GM12874 (cell line): Measurements from ENCODE around the gene FGF8.

Source experiments
- TF ChIP-seq, protein P1 (sequence below): IDR thresholded peaks from 2 replicates; pipeline ENCODE4 v1.5.1; 2011; ENCODE audit warnings: low read depth, mild to moderate bottlenecking, control low read depth, low read length, moderate library complexity; ENCODE audit not compliant: insufficient read depth

The FGF8 gene

DNA sequence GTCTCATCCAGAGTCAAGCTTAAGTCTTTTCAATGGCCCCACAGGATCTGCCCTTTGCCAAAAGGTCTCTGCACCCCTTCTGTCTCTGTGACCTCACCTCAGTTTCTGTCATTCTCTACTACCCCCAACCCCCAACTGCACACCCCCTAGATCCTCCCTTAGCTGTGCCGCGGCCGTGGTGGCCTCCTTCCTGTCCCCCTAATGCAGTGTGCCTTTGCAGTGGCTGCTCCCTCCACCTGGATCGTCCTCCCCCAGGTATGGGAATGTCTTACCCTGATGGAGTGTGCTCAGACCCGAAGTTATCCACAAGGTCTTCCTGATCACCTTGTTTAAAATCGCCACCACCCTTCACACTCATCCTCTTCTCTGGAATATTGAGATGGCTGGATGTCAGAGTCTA lies 9.6 kb downstream of the FGF8 start:
- TF ChIP-seq, protein P1, sequence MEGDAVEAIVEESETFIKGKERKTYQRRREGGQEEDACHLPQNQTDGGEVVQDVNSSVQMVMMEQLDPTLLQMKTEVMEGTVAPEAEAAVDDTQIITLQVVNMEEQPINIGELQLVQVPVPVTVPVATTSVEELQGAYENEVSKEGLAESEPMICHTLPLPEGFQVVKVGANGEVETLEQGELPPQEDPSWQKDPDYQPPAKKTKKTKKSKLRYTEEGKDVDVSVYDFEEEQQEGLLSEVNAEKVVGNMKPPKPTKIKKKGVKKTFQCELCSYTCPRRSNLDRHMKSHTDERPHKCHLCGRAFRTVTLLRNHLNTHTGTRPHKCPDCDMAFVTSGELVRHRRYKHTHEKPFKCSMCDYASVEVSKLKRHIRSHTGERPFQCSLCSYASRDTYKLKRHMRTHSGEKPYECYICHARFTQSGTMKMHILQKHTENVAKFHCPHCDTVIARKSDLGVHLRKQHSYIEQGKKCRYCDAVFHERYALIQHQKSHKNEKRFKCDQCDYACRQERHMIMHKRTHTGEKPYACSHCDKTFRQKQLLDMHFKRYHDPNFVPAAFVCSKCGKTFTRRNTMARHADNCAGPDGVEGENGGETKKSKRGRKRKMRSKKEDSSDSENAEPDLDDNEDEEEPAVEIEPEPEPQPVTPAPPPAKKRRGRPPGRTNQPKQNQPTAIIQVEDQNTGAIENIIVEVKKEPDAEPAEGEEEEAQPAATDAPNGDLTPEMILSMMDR = no peak

DNA sequence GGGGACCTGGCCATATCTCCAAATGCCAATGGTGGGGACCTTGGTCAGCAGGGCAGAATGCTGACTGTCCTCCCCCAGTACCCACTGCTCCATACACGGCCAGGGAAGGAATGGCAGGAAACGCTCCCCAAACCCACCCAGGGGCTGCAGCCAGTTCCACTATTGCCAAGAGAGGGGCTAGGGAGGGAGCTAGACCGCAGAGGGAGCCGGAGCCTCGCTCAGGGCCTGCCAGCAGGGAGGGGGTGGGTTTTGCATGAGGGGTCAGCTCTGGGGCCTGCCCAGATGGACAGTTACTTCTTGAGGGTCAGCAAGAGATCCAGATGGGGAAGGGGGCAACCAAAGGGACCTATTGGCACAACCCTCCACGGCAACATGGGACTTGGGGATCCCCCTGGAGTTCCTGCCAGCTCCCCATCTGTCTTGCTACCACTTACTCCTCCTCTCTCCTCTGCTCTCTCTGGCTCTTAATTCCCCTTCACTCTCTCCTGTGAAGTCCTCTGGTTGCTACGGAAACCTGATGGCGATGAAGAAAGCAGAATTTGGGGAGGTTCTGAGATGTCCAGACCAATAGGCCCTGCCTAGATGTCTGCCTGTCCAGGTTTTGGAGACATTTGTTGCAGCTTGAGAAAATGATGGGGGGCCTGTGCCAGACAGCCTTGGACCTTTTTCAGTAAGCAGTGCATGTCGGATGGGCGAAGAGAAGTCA lies 12.6 kb downstream of the FGF8 start:
- TF ChIP-seq, protein P1 = no peak

DNA sequence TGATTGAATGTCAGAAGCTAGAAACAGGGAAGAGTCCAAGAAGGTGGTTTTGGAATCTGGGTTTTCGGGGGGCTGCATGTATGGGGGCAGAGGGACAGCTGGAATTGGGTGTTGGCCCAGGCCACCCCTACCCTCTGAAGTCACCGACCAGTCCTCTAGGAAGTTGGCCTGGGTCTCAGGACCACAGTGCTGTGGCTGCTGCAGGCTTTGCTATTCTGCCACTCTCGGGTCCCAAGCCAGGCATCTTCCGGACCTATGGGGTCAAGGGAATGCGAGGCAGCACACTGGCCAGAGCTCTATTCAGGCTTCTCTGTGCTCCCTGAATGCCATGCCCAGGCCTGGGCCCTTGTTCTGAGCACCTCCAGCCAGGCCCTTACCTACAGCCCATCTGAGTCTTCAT lies 13.2 kb downstream of the FGF8 start:
- TF ChIP-seq, protein P1 = no peak

DNA sequence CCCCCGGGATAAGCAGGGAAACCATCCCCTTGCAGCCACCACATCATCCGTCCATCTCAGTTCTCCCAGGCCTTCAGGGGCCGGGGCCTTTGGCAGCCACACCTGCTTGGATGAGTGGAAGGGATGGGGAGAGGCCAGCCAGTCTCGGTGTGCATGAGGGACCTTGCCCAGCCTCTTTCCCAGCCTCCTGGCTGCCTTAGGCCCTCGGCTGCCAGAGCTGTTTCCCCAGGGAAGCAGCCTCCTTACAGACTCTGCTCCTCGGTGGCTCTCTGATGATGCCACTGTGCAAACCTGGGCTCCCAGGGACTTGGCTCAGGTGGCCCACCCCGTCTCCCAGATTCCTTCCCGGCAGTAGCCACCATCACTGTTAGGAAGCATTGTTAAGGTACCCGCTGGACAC lies 14.7 kb downstream of the FGF8 start:
- TF ChIP-seq, protein P1 = no peak

DNA sequence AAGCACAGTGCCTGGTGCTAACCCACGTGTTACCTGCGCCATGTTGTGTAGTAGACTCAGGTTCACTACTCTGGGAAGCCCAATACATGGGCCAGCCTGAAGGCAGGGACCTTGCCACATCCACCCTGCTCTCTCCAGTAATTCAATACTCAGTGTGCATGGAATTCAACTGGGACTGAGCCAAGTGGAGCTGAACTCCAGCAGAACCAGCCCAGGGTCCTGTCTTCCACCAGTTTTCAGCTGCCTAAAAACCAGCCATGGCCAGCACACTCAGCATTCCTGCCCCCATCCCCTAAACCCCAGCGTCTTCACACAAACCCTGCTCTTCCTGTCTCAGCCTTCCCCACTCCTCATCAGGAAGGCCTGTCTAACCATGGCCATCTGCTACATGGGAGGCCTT lies 15.4 kb downstream of the FGF8 start:
- TF ChIP-seq, protein P1 = no peak

DNA sequence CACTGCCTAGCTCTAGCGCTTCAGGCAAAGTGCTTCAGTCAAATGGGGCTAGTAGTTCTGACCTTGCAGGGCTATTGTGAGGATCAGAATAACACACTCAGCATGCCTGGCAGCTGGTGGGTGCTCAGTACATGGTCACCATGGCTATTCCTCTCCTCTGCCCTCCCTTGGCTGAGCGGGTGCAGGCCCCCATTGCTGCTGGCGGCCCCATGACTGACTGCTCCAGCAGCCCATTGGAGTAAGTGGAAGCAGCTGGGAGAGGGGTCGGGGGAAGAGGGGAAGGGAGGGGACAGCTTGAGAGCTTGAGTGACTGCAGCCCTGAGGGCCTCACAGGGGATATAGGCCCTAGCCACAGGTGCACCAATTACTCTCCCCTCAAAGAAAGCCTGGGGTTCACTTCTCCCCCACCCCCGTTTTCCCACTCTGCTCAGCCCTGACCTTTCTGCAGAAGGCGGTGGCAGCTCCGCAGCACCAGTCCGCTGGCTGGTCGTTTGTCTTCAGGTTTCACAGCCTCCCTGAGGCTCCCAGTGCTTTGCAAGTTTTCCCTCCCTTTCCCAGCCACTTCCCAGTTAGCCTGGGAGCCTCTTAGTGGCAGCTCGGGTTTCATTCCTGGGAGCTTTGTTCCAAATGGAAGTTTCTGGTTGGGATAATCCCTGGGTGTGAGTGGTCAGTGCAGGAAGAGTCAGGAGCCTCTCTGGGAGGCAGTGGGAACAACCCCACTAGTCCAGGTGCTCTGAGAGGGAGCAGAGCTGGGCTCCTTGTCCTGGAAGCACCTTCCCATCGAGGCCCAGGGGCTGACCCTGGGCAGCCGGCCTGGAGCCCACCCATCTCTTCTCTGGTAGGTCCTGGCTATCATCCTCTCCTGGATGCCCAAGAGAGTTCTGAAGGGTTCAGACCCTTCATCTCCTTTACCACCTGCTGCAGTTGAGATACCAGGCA lies 16.3 kb downstream of the FGF8 start:
- TF ChIP-seq, protein P1 = no peak

DNA sequence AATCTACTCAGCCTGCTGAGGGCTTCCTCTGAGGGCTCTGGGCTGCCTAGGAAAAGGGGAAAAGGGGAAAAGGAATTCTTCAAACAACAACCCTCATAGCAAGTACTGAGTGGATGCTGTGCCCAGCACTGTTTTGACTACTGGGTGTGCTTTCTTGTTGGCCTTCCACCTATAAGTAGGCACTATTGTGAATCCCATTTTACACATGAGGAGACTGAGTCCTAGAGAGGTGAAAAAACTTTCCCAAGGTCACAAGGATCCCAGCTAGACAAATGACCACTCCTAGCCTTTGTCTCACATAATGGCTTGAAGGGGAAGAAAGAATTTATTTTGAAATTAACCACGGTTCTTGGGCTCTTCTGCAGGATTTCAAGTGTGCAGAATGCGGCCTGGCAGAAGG lies 17.1 kb downstream of the FGF8 start:
- TF ChIP-seq, protein P1 = no peak
